IPS DF 4.7 (cell line): ENCODE measurements around the gene GGA2.
"Not testable (repeated sequence)": the region's sequence is repeated elsewhere in the genome, so short reads cannot be mapped to it uniquely, and the experiment has no call there.

Source experiments
- DNase-seq: peaks from one replicate; pipeline ENCODE4 v3.0.0-alpha.2; 2013; ENCODE audit warnings: low spot score; ENCODE audit errors: extremely low read depth

Gene GGA2

DNA sequence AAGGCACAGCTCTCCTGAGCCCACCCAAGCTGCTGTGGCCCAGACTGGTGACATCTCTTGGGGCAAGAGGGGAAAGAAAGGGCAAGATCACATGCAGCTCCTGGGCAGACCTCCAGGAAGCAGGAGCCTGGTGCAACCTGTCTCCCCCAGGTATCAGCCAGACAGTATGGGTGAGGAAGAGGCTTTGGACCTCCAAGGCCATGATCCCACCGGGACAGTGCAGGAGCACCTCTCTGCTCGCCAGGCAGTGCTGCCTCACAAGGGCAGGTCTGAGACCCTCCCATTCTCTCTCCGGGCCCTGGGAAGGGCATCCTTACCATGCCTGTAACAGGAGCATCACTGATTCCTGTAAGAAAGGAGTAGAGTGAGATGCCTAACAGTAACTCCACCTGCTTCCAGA, 31.7 kb downstream of the GGA2 start:
- DNase-seq, result no peak

DNA sequence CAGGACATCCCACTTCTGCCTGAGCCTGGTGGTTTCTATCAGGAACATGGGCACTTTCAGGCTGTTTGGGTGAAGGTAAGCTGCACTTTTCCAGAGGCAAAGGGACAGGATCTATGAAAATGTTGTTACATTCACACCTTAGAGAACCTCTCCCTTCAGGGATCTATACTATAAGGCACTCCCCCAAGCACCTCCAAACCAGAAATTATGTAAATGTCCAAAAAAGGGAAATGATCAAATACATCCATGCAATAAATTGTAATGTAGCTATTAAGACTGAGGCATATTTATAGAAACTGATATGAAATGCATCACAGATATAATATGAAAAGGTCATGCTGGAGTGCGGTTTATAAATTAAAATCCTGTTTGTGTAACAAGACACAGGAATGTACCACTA, 34.0 kb downstream of the GGA2 start:
- no peak for DNase-seq

DNA sequence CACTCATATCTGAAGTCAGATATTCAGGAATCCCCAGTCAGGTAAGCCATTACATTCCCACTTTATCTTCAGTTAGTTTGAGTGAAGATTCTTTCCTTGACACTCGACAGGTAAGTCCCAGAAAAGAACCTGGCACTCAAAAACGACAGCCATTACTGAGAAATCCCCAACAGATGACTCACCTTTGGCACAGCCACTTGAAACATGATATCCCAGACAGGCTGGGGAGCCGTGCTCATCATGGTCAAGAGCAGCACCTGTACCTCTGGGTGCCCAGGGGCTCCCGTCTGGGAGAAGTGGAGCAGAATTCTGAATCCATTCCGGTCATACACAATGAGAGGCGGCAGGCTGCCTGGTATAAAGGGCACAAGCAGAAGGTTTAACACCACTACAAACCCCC, 40.5 kb downstream of the GGA2 start:
- DNase-seq, result no peak

DNA sequence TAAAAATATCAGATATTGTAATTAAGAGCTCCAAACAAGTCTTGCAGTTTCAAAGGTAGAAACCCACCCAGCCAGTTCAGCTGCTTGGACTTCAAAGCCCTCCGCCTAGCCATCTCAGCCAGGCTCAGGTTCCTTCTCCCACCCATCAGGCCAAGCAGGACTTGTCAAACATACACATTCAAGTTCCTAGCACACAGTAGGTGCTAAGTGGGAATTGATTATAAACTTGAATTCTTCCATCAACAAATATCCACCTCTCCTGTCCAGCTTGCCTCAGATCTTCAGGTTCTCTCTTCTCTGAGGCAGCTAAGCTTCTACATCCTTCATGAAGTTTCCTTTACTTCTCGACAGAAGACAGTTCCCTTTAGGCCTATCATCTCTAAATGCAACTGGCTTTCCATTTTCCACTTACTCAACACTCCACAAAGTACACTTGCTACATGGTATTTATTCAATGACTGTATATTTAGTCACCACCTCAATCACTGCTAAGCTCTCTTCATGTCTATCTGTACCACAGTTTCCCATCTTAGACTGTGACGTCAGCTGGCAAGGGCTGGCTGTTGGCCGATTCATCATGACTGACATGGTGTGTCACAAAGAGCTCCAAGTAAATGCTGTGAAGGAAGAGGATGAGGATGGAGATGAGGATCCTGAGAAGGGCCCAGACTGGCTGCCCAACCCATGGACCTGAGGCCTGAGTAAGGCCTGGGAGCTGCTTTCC, 44.0 kb downstream of the GGA2 start:
- DNase-seq, result no peak

DNA sequence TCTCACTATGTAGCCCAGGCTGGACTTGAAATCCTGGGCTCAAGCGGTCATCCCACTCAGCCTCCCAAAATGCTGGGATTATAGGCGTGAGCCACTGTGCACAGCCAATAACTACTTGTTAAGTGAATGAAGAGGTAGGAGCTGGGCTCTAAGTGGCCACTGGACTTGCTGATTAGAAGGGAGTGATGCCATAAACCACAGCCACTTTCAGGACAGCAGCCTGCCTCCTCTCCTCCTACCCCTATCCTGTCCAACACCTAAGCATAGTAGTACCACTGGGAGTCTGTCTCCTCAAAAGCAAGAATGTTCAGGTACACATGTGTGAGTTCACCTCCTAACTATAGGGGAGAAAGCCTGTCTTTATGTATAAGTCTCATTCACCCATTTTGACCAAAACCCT, 45.1 kb downstream of the GGA2 start:
- no peak for DNase-seq

DNA sequence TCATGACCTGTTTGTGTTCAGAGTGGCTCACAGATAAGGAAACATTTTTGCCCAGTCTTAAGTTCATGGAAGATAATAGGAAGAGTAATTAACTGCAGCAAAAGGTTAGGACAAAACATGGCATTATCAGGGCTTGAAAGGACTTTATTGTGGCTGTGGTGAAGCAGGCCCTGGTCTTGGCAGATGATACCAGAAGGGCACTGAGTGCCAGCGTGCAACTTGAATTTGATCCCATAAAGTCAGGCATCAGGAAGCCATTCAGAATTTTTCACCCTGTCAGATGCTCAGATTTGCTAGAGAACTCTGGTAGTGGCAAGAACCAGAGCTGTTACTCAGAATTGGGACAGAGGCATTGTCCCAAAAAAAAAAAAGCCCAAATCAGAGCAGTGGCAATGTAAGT, 46.1 kb downstream of the GGA2 start:
- DNase-seq, result no peak

DNA sequence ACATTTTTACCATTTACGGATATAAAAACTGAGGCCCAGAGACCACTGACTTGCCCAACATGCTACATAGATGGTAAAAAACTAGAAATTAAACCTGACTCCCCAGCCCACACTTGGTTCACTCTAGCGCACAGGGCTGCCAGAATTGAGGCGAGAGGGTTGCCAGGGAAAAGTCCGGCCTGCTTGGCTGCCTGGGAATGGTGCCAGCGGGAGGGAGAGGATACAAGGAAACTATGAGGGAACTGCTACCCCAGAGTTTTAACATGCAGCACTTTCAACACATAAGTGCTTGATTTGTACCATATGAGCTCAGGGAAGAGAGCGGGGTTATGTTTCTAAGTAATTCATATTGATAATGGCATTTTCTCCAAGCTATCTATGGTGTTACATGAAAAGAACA, 47.3 kb downstream of the GGA2 start:
- DNase-seq, result not testable (repeated sequence)

DNA sequence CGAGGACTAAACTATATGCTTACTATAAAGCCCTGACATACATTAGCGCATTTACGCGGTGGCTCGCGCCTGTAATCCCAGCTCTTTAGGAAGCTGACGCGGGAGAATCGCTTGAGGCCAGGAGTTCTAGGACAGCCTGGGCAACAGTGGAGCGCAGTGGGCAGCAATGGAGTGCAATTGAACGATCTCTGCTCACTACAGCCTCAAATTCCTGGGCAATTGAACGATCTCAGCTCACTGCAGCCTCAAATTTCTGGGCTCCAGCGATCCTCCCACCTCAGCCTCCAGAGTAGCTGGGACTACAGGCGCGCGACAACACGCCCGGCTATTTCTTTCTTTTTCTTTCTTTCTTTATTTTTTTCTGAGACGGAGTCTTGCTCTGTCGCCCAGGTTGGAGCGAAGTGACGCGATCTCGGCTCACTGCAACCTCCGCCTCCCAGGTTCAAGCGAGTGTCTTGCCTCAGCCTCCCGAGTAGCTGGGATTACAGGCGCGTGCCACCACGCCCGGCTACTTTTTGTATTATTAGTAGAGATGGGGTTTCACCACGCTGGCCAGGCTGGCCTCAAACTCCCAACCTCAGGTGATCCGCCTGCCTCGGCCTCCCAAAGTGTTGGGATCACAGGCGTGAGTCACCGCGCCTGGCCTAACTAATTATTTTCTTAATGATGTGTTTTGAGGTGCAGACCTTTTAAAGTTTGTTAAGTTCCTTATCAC, 56.8 kb downstream of the GGA2 start:
- DNase-seq, result no peak

DNA sequence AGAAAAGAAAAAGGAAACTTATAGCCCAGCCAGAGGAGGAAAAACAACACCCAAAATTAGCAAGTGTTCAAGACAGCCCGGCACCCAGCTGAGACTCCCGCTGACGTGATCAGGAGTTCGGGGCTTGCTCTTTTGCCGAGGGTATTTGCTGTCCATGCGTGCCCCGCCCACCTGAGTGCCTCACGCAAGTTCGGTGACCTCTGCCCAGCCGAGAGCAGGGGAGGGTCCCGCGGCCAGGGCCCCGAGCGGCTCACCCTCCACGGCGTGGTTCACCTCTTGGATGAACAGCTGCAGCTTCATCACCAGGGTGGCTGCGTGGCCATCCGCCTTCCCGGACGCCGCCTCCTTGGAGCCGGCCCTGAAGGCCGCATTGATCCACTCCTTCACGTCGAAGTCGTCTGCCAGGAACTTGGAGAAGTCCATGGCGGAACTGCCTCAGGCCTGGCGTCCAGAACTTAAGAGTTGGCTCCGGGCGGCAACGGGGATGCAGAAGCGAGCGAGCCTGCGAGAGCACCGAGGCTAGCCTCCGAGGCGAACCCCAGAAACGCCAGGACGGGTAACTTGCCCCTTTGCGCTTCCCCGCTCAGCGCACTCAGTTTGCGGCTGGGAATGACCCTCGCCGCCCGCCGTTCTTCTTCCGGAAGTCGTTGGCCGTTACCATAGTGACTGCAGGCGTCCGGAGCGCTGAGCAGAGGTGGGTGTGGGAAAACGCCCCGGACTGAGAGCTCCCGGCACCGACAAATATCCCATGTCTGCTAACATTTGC, 57.5 kb downstream of the GGA2 start, which contains the start of gene COG7:
Gene COG7, minus strand, starts transcription at position 618 of the 766 bp plus-strand sequence. Its CDS starts 195 bp downstream, at position 423.
- no peak for DNase-seq

DNA sequence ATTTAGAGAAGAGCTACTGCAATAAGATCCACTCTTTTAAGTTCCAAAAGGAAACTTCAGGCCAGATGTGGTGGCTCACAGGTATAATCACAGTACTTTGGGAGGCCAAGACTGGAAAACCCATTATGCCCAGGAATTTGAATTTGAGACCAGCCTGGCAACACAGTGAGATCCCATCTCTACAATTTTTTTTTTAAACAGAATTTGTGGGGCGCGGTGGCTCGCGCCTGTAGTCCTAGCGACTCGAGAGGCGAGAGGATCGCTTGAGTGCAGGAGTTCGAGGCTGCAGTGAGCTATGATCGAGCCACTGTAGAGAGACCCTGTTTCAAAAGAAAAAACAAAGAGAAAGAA, 58.1 kb downstream of the GGA2 start:
- DNase-seq, result no peak

DNA sequence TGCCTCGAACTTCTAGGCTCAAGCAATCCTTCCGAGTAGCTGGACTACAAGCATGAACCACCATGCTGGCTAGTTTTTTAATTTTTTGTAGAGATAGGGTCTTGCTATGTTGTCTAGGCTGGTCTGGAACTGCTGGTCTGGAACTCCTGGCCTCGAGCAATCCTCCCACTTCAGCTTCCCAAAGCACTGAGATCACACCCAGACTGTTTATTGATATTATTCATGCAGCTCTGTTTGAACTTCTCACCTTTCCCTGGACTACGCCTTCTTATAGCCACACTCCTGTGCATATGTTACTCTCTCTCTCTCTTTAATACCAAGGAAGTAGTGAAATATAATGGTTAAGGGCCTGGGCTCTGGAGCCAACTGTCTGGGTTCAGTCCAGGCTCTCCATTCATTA, 61.9 kb downstream of the GGA2 start:
- DNase-seq, result no peak

DNA sequence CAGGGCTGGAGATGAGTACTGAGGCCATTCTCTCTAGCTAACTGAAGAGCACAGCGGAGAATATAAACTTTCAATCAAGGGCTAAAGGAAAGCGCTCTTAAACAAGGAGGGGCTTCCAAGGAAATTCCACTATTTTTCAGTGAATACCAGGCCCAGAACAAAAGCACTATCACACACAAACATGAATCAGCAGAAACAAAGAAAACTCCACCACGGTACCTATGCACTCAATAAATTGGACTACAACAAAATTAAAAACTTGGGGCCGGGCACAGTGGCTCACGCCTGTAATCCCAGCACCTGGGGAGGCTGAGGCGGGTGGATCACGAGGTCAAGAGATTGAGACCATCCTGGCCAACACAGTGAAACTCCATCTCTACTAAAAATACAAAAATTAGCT, 72.8 kb downstream of the GGA2 start:
- not testable (repeated sequence) for DNase-seq

DNA sequence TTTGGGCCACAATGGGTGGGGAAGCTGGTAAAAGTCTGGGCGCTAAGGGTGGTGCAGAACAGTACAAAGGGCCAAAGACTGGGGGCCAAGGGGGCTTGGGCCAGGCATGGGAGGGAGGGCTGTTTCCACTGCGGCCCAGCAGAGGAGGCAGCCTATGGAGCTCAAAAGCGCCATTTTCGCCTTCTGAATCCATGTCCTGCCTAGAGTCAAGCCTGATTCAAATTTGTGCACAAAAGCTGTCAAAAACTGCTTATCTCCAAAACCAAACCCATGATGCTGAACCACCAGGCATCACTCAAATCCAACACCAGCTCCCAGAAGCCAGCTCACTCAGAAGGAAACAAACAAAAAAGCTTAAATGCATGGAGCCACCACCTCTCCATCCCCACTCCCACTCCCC, 73.3 kb downstream of the GGA2 start:
- DNase-seq, result no peak

DNA sequence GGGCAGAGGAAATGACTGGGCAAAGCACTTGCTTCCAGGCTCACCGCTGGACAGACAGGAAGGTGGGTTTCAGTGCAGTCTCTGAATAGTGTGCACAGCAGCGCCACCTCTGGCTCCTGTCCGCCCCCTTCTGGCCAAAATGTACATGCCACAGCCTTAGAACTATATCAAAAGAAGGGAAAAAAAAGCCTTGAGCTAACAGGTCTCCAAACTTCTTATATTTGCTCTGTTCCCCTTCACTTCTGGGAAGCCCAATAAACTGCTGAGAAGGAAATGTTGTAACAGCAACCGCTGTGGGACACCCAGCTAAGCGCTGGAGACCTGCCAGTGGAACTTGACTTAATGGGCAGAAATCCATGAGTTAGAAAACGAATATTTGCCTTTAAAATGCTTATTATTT, 74.8 kb downstream of the GGA2 start:
- no peak for DNase-seq

DNA sequence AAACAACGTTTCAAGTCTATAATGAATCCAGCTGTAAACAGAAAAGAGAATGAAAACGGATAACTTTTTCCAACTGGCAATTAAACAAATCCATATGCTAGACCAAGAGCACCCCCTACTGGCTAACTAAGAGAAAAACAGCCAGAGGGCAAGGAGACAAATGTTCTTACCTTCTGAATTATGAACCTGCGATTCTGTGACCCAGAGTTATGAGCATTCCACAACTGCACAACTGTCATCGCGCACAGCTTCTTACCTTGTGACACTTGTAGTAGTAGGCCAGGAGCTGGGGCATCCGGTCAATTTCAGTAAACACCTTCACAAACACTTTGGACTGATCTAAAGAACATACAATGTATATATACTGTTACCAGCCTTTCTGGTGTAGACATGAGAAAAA, 75.9 kb downstream of the GGA2 start:
- DNase-seq, result no peak

DNA sequence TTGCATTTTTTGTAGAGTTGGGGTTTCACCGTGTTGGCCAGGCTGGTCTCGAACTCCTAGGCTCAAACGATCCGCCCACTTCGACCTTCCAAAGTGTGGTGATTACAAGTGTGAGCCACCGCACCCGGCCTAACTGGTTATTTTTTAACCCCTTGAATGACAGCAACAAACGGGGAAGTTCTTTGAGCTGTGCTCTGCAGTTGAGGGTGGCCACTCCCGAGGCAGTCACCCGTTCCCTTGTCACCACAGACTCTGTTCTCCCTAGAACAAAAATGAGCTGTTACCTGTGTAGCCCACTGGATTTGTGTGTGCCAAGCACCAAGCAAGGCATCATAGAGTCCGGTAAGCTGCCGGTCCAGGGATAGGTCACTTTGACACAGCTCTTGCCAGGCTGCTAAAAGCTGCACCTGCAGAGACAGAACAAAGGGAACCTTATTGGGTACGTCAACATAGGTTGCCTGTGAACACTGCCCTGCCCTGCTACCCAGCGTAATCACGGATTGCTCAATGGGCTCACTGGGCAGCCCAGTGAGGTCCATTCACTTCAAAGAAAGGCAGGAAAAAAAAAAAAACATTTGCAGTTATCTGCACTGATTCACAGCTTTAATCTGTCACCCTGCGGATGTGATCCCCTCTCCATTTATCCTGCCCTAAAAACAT, 76.9 kb downstream of the GGA2 start:
- no peak for DNase-seq

DNA sequence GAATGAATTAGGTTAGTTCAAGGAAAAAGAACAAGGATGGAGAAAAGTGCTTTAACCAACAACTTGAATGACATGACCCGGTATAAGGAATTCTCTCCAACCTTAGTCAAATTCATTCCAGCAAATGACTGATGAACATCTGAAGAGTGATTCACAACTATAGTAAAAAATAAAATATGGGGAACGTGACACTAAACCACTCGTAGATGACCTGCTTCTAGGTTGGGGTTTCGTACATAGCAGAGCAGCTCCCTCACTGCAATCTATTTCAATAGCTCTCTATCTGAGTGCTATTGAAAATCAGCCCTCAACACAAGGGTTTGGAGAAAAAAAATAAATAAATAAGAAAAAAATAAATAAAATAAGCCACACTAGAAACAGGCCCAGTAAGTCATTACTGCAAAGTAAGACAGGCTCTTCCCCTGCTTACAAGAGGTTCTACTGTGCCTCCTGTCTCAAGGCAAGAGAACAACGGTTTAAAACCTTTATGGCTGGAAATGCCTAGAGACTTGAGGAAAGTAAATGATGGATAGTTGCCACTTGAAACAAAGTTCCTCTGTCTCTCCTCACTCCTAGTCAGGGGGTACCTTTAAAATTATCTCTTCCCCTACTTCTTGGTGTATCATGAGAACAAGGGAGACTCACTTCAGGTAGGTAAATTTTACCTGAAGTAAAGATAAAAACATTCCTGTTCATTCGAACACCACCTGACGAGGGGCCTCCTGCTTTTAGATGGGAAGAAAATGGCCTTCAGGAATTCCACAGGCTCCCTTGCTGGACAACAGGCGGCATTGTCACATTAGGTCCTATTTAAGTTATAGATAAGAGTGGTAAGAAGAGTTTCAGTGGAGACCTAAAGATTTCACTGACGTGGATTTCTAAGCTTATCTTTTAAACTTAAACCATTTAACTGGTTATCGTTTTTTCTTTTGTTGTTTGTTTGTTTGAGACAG, 77.8 kb downstream of the GGA2 start:
- no peak for DNase-seq

DNA sequence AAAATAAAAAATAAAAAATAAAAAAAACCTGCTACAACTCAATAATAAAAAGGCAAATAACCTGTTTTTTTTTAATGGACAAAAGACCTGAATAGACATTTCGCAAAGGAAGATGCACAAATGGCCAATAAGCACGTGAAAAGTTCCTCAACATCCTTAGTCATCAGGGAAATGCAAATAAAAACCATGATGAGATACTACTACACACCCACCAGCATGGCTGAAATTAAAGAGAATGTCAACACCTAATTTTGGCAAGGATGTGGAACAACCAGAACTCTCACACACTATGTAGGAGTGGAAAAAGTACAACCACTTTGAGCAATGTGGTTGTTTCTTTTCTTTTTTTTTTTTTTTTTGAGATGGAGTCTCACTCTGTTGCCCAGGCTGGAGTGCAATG, 81.9 kb downstream of the GGA2 start:
- DNase-seq, result no peak

DNA sequence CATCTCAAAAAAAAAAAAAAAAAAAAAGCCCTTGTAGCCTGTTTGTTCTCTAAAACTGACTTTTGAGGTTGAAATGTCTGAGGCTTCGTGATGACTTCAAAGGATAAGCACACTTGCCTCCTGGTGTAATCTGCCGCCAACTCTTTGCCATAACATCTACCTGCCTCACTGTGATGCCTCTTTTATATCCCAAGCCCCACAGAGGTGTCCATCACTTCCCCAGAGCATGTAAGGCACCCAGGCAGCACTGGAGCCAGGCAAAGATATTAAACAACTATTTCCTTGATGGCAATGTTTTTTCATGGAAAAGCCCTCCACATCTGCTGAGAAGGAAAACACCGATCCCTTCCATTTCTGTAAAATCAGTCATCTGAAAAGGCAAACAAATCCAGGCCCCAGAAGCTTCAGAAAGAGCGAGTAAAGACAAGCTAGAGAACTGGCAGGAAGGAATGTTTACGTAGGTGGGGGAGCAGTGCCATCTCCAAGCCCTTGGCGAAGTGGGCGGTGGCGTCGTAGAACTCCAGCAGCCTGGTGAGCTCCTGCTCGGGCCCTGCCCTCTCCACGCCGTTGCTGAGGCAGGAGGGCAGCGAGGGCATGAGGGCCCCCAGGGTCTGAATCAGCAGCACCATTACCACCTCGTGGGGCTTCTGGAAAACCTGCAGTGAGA, 85.9 kb downstream of the GGA2 start:
- no peak for DNase-seq

DNA sequence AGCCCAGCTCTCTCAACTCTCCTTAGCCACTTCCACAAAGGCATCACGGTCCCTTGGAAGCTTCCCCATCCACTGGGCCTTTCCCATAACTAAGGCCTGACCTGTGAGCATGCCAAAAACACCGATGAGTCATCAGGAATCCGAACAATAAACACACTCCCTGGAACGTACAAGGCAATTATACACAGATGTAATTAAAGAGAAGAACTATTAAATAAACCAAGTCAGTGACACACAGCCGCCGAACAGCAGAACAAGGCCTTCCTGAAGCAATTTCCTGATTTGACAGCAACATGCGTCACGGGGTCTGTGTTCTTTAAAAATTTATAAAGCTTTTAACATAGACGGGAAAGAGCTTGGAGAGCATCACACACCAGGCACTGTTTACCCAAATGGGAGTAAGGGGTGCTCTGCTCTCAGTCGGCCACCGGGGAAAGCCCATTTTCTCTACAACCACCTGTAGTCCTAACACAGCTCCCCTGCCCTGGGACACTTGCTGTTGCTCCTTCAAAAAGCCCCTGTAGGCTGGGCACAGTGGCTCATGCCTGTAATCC, 86.7 kb downstream of the GGA2 start:
- no peak for DNase-seq
